Measurements from ENCODE around the gene IL19.

Gene IL19

GRCh38 chr1:206883876-206884275 lies 113.3 kb downstream of the IL19 start:
- no peak overlapping the region for H2AFZ ChIP-seq (ENCODE audit: low read depth, low read length, severe bottlenecking)
- no peaks in the 10 kb centered on the region for H3F3A ChIP-seq (ENCODE audit: insufficient read depth)
- no peaks in the 10 kb centered on the region for H3K9me2 ChIP-seq (replicated peaks; ENCODE audit: insufficient read depth, low read length)
- H3K27ac ChIP-seq (ENCODE audit: low read depth, low read length) = no peak overlapping the region
- no peak overlapping the region for H3K9ac ChIP-seq (ENCODE audit: low read length)
- no peaks in the 10 kb centered on the region for H3K79me2 ChIP-seq (ENCODE audit: insufficient read depth, low read length)
- no peaks in the 10 kb centered on the region for H3K9me3 ChIP-seq (ENCODE audit: insufficient read depth, low read length)
- no peak overlapping the region for H3K4me2 ChIP-seq (ENCODE audit: low read depth, low read length, poor library complexity, severe bottlenecking)
- no peaks in the 10 kb centered on the region for H4K20me1 ChIP-seq (ENCODE audit: low read depth, low read length)
- H3K4me3 ChIP-seq (ENCODE audit: insufficient read depth, low read length, poor library complexity, severe bottlenecking) = no peak overlapping the region
- H3K36me3 ChIP-seq (ENCODE audit: low read length) = no peaks in the 10 kb centered on the region
- H3K27me3 ChIP-seq (ENCODE audit: low read length) = no peaks in the 10 kb centered on the region
- TF ChIP-seq EZH2phosphoT487 (conservative IDR thresholded peaks at IDR 0.05; ENCODE audit: low read length) (no peak), CTCF (IDR thresholded peaks at IDR 0.05; ENCODE audit: insufficient read depth, low read length, poor library complexity, severe bottlenecking) (no peak)

DNA sequence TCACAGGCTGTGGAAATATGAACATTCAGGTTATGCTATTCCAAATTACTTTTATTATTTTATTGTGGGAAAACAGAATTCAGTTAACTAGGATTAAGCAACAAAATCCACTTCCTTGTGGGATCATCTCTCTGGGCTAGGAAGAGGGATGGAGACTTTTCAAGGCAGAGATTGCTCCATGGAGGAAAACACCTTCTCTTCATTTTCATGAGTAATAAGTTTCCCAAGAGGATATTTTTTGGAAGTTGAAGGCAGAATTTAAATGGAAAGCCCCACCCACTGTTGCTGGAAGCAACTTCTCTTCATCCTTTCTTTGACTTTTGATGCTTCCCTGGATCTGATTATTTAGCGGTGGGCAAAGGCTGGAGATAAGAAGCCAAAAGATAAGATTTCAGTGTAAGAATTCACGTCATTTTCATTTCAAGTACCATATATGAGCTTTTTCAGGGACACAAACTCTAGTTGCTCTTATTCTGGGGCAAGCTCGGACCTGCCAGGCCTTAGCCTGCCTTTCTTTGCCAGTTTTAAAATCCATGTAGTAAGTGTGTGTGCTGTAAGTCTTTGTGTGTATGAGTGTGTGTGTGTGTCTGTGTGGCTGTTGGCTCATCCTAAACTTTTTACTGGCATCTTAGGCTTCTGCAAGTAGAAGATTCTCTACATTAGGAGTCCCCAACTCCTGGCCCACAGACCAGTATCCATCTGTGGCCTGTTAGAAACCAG lies 114.9 kb downstream of the IL19 start:
- TF ChIP-seq CTCF (IDR thresholded peaks at IDR 0.05; ENCODE audit: insufficient read depth, low read length, poor library complexity, severe bottlenecking) (no peak), EZH2phosphoT487 (conservative IDR thresholded peaks at IDR 0.05; ENCODE audit: low read length) (no peak)

GRCh38 chr1:206886831-206887230 lies 116.3 kb downstream of the IL19 start:
- no peak overlapping the region for H3K27ac ChIP-seq (ENCODE audit: low read depth, low read length)
- no peaks in the 10 kb centered on the region for H3K36me3 ChIP-seq (ENCODE audit: low read length)
- H3K9me3 ChIP-seq (ENCODE audit: insufficient read depth, low read length) = no peaks in the 10 kb centered on the region
- H3K79me2 ChIP-seq (ENCODE audit: insufficient read depth, low read length) = no peaks in the 10 kb centered on the region
- H2AFZ ChIP-seq (ENCODE audit: low read depth, low read length, severe bottlenecking) = no peak overlapping the region
- H3K9me2 ChIP-seq (replicated peaks; ENCODE audit: insufficient read depth, low read length) = no peaks in the 10 kb centered on the region
- H3K27me3 ChIP-seq (ENCODE audit: low read length) = no peaks in the 10 kb centered on the region
- H3F3A ChIP-seq (ENCODE audit: insufficient read depth) = no peaks in the 10 kb centered on the region
- H3K4me3 ChIP-seq (ENCODE audit: insufficient read depth, low read length, poor library complexity, severe bottlenecking) = no peak overlapping the region
- H3K4me2 ChIP-seq (ENCODE audit: low read depth, low read length, poor library complexity, severe bottlenecking) = no peak overlapping the region
- no peak for TF ChIP-seq CTCF (IDR thresholded peaks at IDR 0.05; ENCODE audit: insufficient read depth, low read length, poor library complexity, severe bottlenecking)
- no peak for TF ChIP-seq EZH2phosphoT487 (conservative IDR thresholded peaks at IDR 0.05; ENCODE audit: low read length)
- no peak overlapping the region for H3K9ac ChIP-seq (ENCODE audit: low read length)
- H4K20me1 ChIP-seq (ENCODE audit: low read depth, low read length) = no peaks in the 10 kb centered on the region

More for the DNA sequence above, 114.9 kb downstream of the IL19 start:
- Histone ChIP-seq H3F3A (ENCODE audit: insufficient read depth) (no peaks in the 10 kb centered on the region), H3K9ac (ENCODE audit: low read length) (no peak overlapping the region), H3K9me3 (ENCODE audit: insufficient read depth, low read length) (no peaks in the 10 kb centered on the region), H2AFZ (ENCODE audit: low read depth, low read length, severe bottlenecking) (no peak overlapping the region), H3K4me2 (ENCODE audit: low read depth, low read length, poor library complexity, severe bottlenecking) (no peak overlapping the region), H3K9me2 (replicated peaks; ENCODE audit: insufficient read depth, low read length) (no peaks in the 10 kb centered on the region), H3K27me3 (ENCODE audit: low read length) (no peaks in the 10 kb centered on the region), H3K36me3 (ENCODE audit: low read length) (no peaks in the 10 kb centered on the region), H3K27ac (ENCODE audit: low read depth, low read length) (no peak overlapping the region), H3K79me2 (ENCODE audit: insufficient read depth, low read length) (no peaks in the 10 kb centered on the region), H3K4me3 (ENCODE audit: insufficient read depth, low read length, poor library complexity, severe bottlenecking) (no peak overlapping the region), H4K20me1 (ENCODE audit: low read depth, low read length) (no peaks in the 10 kb centered on the region)
